Vagina (tissue), 2 donors: ENCODE measurements around the gene STK16.

ENCODE experiments used
- CTCF ChIP-seq, 3 experiments: fragments of 450-650 bp in 2 of 3; fragments of 200-600 bp in 1 of 3; sonication (generic) in 1 of 3; IDR thresholded peaks; one replicate each; pipeline ENCODE4 v1.5.1; 2017 to 2019; ENCODE audit warnings: antibody characterized with exemption in 3 of 3, mild to moderate bottlenecking in 2 of 3, moderate library complexity in 2 of 3
- POLR2A ChIP-seq, 2 donors: fragments of 450-650 bp; IDR thresholded peaks; one replicate each; pipeline ENCODE4 v1.6.1; 2017; ENCODE audit warnings: antibody characterized with exemption in 2 of 2, mild to moderate bottlenecking in 2 of 2, moderate library complexity in 2 of 2

- TF ChIP-seq POLR2A (IDR thresholded peaks at IDR 0.05) (no peak), CTCF (IDR thresholded peaks at IDR 0.05) (no peak)
Measured at GRCh38 chr2:219250049-219250781, 4.9 kb downstream of the STK16 start.
